Neural progenitor cell (in vitro differentiated cells): Measurements from ENCODE around the gene EFCAB6. TPM values are rescaled to one million over a fixed set of nuclear protein-coding genes. Genes with fewer than 3 reads are reported as not detected.

ENCODE experiments used
- DNase-seq: peaks from one replicate; pipeline ENCODE4 v3.0.0-alpha.2; 2016; ENCODE audit warnings: low spot score
- H2AFZ ChIP-seq: fragments of 200-600 bp; sonication (generic); replicated peaks from 2 replicates; pipeline ENCODE4 v1.6.1; 2016; ENCODE audit warnings: antibody characterized with exemption
- H3F3A ChIP-seq: fragments of 200-600 bp; sonication (generic); 2 replicates; pipeline ENCODE4 v1.6.1; 2016; ENCODE audit warnings: antibody characterized with exemption, low read depth
- H3K27ac ChIP-seq: fragments of 200-600 bp; sonication (generic); 2 replicates; pipeline ENCODE4 v1.5.1; 2016; ENCODE audit warnings: mild to moderate bottlenecking
- H3K27me3 ChIP-seq: fragments of 200-600 bp; sonication (generic); 2 replicates; pipeline ENCODE4 v1.6.1; 2016; ENCODE audit warnings: mild to moderate bottlenecking, moderate library complexity
- H3K36me3 ChIP-seq: fragments of 200-600 bp; sonication (generic); 2 replicates; pipeline ENCODE4 v1.5.1; 2016
- H3K4me1 ChIP-seq: fragments of 200-600 bp; sonication (generic); 2 replicates; pipeline ENCODE4 v1.6.1; 2016; ENCODE audit warnings: mixed run types
- H3K4me2 ChIP-seq: fragments of 200-600 bp; sonication (generic); 2 replicates; pipeline ENCODE4 v1.6.1; 2016
- H3K4me3 ChIP-seq: fragments of 200-600 bp; sonication (generic); 2 replicates; pipeline ENCODE4 v1.5.1; 2016
- H3K79me2 ChIP-seq: fragments of 200-600 bp; sonication (generic); 2 replicates; pipeline ENCODE4 v1.6.1; 2016; ENCODE audit warnings: low read depth
- H3K9ac ChIP-seq: fragments of 200-600 bp; sonication (generic); 2 replicates; pipeline ENCODE4 v1.6.1; 2016
- H3K9me3 ChIP-seq: fragments of 200-600 bp; sonication (generic); 2 replicates; pipeline ENCODE4 v1.5.1; 2016; ENCODE audit warnings: low read depth
- H4K20me1 ChIP-seq: fragments of 200-600 bp; sonication (generic); 2 replicates; pipeline ENCODE4 v1.6.1; 2016; ENCODE audit warnings: low read depth
- H3K27ac Mint-ChIP-seq: 3 replicates; pipeline ENCODE4 v1.8.0; 2021; ENCODE audit warnings: mixed read lengths
- H3K27me3 Mint-ChIP-seq: 2 replicates; pipeline ENCODE4 v1.8.0; 2022; ENCODE audit warnings: low read depth, mild to moderate bottlenecking, inconsistent platforms, moderate library complexity, mixed read lengths; ENCODE audit not compliant: insufficient read depth
- H3K36me3 Mint-ChIP-seq: 3 replicates; pipeline ENCODE4 v1.8.0; 2021; ENCODE audit warnings: mixed read lengths
- H3K4me1 Mint-ChIP-seq: 3 replicates; pipeline ENCODE4 v1.8.0; 2021; ENCODE audit warnings: mixed read lengths
- H3K4me3 Mint-ChIP-seq: 3 replicates; pipeline ENCODE4 v1.8.0; 2021; ENCODE audit warnings: mild to moderate bottlenecking, moderate library complexity, mixed read lengths
- H3K9me3 Mint-ChIP-seq: 3 replicates; pipeline ENCODE4 v1.8.0; 2020; ENCODE audit warnings: mixed read lengths
- EZH2 ChIP-seq: fragments of 200-600 bp; sonication (generic); IDR thresholded peaks from 2 replicates; pipeline ENCODE4 v1.6.1; 2017; ENCODE audit warnings: antibody characterized with exemption, mild to moderate bottlenecking, moderate library complexity
- EZH2phosphoT487 ChIP-seq: fragments of 200-600 bp; sonication (generic); IDR thresholded peaks from 2 replicates; pipeline ENCODE4 v1.6.1; 2017; ENCODE audit warnings: antibody characterized with exemption
- total RNA-seq: library from RNA; depleted of rRNA; stranded (reverse); fragments of >200 nt; gene quantifications from 2 replicates; pipeline ENCODE4 v1.2.3, GENCODE V29; 2015; ENCODE audit warnings: low replicate concordance
- TF ChIP-seq, protein P1 (sequence below): fragments of 200-600 bp; sonication (generic); IDR thresholded peaks from 2 replicates; pipeline ENCODE4 v1.5.1; 2017; ENCODE audit warnings: antibody characterized with exemption, mild to moderate bottlenecking

Gene EFCAB6
- total RNA-seq, 1 donor from 2014 or later, result 4.9 TPM

GRCh38 chr22:43569111-43569510, 243.0 kb downstream of the EFCAB6 start:
- Mint-ChIP-seq H3K36me3 (no peaks in the 10 kb centered on the region), H3K27ac (no peak overlapping the region), H3K27me3 (peaks cover 9% of the 10 kb centered on the region), H3K4me3 (no peak overlapping the region), H3K9me3 (no peaks in the 10 kb centered on the region), H3K4me1 (peaks cover 26% of the 10 kb centered on the region)
- no peak overlapping the region for H3K27ac ChIP-seq
- peaks cover 10% of the 10 kb centered on the region for H4K20me1 ChIP-seq
- no peak overlapping the region for H3K9ac ChIP-seq
- no peak overlapping the region for H2AFZ ChIP-seq
- H3K4me3 ChIP-seq, result no peak overlapping the region
- H3K9me3 ChIP-seq, result no peaks in the 10 kb centered on the region
- no peaks in the 10 kb centered on the region for H3K36me3 ChIP-seq
- H3K27me3 ChIP-seq, result no peaks in the 10 kb centered on the region
- no peak for TF ChIP-seq EZH2phosphoT487
- TF ChIP-seq, protein P1, sequence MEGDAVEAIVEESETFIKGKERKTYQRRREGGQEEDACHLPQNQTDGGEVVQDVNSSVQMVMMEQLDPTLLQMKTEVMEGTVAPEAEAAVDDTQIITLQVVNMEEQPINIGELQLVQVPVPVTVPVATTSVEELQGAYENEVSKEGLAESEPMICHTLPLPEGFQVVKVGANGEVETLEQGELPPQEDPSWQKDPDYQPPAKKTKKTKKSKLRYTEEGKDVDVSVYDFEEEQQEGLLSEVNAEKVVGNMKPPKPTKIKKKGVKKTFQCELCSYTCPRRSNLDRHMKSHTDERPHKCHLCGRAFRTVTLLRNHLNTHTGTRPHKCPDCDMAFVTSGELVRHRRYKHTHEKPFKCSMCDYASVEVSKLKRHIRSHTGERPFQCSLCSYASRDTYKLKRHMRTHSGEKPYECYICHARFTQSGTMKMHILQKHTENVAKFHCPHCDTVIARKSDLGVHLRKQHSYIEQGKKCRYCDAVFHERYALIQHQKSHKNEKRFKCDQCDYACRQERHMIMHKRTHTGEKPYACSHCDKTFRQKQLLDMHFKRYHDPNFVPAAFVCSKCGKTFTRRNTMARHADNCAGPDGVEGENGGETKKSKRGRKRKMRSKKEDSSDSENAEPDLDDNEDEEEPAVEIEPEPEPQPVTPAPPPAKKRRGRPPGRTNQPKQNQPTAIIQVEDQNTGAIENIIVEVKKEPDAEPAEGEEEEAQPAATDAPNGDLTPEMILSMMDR, result no peak
- no peak for TF ChIP-seq EZH2
- peaks cover 14% of the 10 kb centered on the region for H3K4me1 ChIP-seq
- H3K79me2 ChIP-seq, result no peaks in the 10 kb centered on the region
- no peak for DNase-seq
- no peak overlapping the region for H3K4me2 ChIP-seq
- H3F3A ChIP-seq, result peaks cover 18% of the 10 kb centered on the region

- Histone ChIP-seq H3K27ac (no peak overlapping the region), H3K4me1 (peaks cover 14% of the 10 kb centered on the region), H3K36me3 (no peaks in the 10 kb centered on the region), H2AFZ (no peak overlapping the region), H3K4me2 (no peak overlapping the region), H3K9me3 (no peaks in the 10 kb centered on the region), H3F3A (peaks cover 18% of the 10 kb centered on the region), H3K4me3 (no peak overlapping the region), H3K79me2 (no peaks in the 10 kb centered on the region), H3K9ac (no peak overlapping the region), H4K20me1 (peaks cover 10% of the 10 kb centered on the region), H3K27me3 (no peaks in the 10 kb centered on the region)
- Mint-ChIP-seq H3K27me3 (peaks cover 9% of the 10 kb centered on the region), H3K36me3 (no peaks in the 10 kb centered on the region), H3K27ac (no peak overlapping the region), H3K4me3 (no peak overlapping the region), H3K4me1 (peaks cover 26% of the 10 kb centered on the region), H3K9me3 (no peaks in the 10 kb centered on the region)
- no peak for DNase-seq
- TF ChIP-seq EZH2, result no peak
- TF ChIP-seq, protein P1, result no peak
- no peak for TF ChIP-seq EZH2phosphoT487
These were observed 244.3 kb downstream of the EFCAB6 start for GRCh38 chr22:43567691-43568324.

- Mint-ChIP-seq H3K9me3 (no peaks in the 10 kb centered on the region), H3K27ac (no peak overlapping the region), H3K4me1 (peaks cover 22% of the 10 kb centered on the region), H3K36me3 (no peaks in the 10 kb centered on the region), H3K4me3 (no peak overlapping the region), H3K27me3 (peaks cover 6% of the 10 kb centered on the region)
- Histone ChIP-seq H3K79me2 (no peaks in the 10 kb centered on the region), H3K9ac (no peak overlapping the region), H3K4me2 (no peak overlapping the region), H4K20me1 (peaks cover 10% of the 10 kb centered on the region), H3F3A (peaks cover 17% of the 10 kb centered on the region), H3K27me3 (no peaks in the 10 kb centered on the region), H3K4me3 (no peak overlapping the region), H3K36me3 (no peaks in the 10 kb centered on the region), H3K4me1 (peaks cover 13% of the 10 kb centered on the region), H3K27ac (no peak overlapping the region), H2AFZ (no peak overlapping the region), H3K9me3 (no peaks in the 10 kb centered on the region)
- no peak for DNase-seq
- TF ChIP-seq EZH2 (no peak), EZH2phosphoT487 (no peak)
- TF ChIP-seq, protein P1, result no peak
These were observed 245.4 kb downstream of the EFCAB6 start for GRCh38 chr22:43566561-43567332.
